ENCODE data around the gene GPR15.

Gene GPR15

GRCh38 chr3:98531622-98532274, at the start of gene GPR15:
GPR15 (plus strand) TSS chr3:98531978; CDS start chr3:98532034, 56 bp downstream.
- DNase-seq (ENCODE audit: low read depth): no peak

- no peak for DNase-seq (ENCODE audit: low read depth)
These were observed 48.9 kb upstream of the GPR15 start for GRCh38 chr3:98482717-98483482.

- DNase-seq (ENCODE audit: low read depth): no peak
These were observed 48.2 kb upstream of the GPR15 start for GRCh38 chr3:98483626-98484025.

- no peak for DNase-seq (ENCODE audit: low read depth)
These were observed 34.4 kb upstream of the GPR15 start, which contains the start of gene OR5K2 for GRCh38 chr3:98497381-98497780. OR5K2 (plus strand) TSS chr3:98497681; CDS start chr3:98497681, 0 bp downstream.

- DNase-seq (ENCODE audit: low read depth): no peak
These were observed 31.8 kb upstream of the GPR15 start for GRCh38 chr3:98500019-98500418.

GRCh38 chr3:98501270-98501669, 30.5 kb upstream of the GPR15 start:
- no peak for DNase-seq (ENCODE audit: low read depth)

- DNase-seq (ENCODE audit: low read depth): no peak
These were observed 29.8 kb upstream of the GPR15 start for GRCh38 chr3:98501863-98502576.

- no peak for DNase-seq (ENCODE audit: low read depth)
These were observed 27.2 kb upstream of the GPR15 start for GRCh38 chr3:98504539-98504938.

GRCh38 chr3:98508582-98508981, 23.2 kb upstream of the GPR15 start:
- DNase-seq (ENCODE audit: low read depth): no peak

GRCh38 chr3:98512576-98512975, 19.2 kb upstream of the GPR15 start:
- DNase-seq (ENCODE audit: low read depth): no peak

- peak; percentile 42 for DNase-seq (ENCODE audit: low read depth)
These were observed 18.7 kb upstream of the GPR15 start for GRCh38 chr3:98513091-98513511.

GRCh38 chr3:98513736-98514135, 18.0 kb upstream of the GPR15 start:
- DNase-seq (ENCODE audit: low read depth): no peak

- DNase-seq (ENCODE audit: low read depth): no peak
These were observed 16.8 kb upstream of the GPR15 start for GRCh38 chr3:98514948-98515347.

- no peak for DNase-seq (ENCODE audit: low read depth)
These were observed 13.0 kb upstream of the GPR15 start for GRCh38 chr3:98518816-98519215.

GRCh38 chr3:98519351-98519750, 12.4 kb upstream of the GPR15 start:
- DNase-seq (ENCODE audit: low read depth): no peak

- no peak for DNase-seq (ENCODE audit: low read depth)
These were observed 9.8 kb upstream of the GPR15 start for GRCh38 chr3:98521897-98522543.

- DNase-seq (ENCODE audit: low read depth): peak; percentile 85
These were observed 9.1 kb upstream of the GPR15 start, which contains the start of gene CLDND1 for GRCh38 chr3:98522544-98523281. CLDND1 (minus strand) TSS chr3:98522902; CDS start chr3:98521424, 1,478 bp downstream.

- no peak for DNase-seq (ENCODE audit: low read depth)
These were observed 6.3 kb upstream of the GPR15 start for GRCh38 chr3:98525494-98525893.

- DNase-seq (ENCODE audit: low read depth): no peak
These were observed 3.1 kb upstream of the GPR15 start for GRCh38 chr3:98528474-98529346.

- no peak for DNase-seq (ENCODE audit: low read depth)
These were observed 1.8 kb upstream of the GPR15 start for GRCh38 chr3:98529856-98530459.
